HepG2 (cell line): Measurements from ENCODE around the gene NTN5. TPM values are rescaled to one million over a fixed set of nuclear protein-coding genes. Genes with fewer than 3 reads are reported as not detected.

ENCODE experiments used
- ATAD3A ChIP-seq: sonication (generic); formaldehyde crosslinking; IDR thresholded peaks from 2 replicates; pipeline ENCODE4 v1.4.0; 2020; ENCODE audit warnings: missing genetic modification reagents
- CEBPG ChIP-seq: IDR thresholded peaks from 2 replicates; pipeline ENCODE4 v1.6.1; 2016
- CHCHD3 ChIP-seq: sonication (generic); formaldehyde crosslinking; IDR thresholded peaks from 2 replicates; pipeline ENCODE4 v1.8.0; 2022; ENCODE audit warnings: mild to moderate bottlenecking, missing genetic modification reagents, moderate library complexity
- DR1 ChIP-seq: sonication (generic); formaldehyde crosslinking; IDR thresholded peaks from 2 replicates; pipeline ENCODE4 v1.8.0; 2021; ENCODE audit warnings: mild to moderate bottlenecking, missing genetic modification reagents, inconsistent platforms
- ELF3 ChIP-seq: IDR thresholded peaks from 2 replicates; pipeline ENCODE4 v1.6.1; 2016; ENCODE audit warnings: missing genetic modification reagents, missing compliant biosample characterization
- FOXA1 ChIP-seq, 2 experiments: fragments of 450-650 bp in 1 of 2; sonication (generic) in 1 of 2; formaldehyde crosslinking in 1 of 2; IDR thresholded peaks; 2 replicates each; pipeline versions ENCODE4 v1.4.0 to v1.6.1; 2016 to 2020; ENCODE audit warnings: missing genetic modification reagents in 1 of 2
- HDAC6 ChIP-seq: fragments of 200-600 bp; sonication (generic); IDR thresholded peaks from 2 replicates; pipeline ENCODE4 v1.7.0; 2017; ENCODE audit warnings: mild to moderate bottlenecking, antibody characterized with exemption, low read length, low read depth
- HMG20A ChIP-seq: IDR thresholded peaks from 2 replicates; pipeline ENCODE4 v1.6.1; 2016; ENCODE audit warnings: borderline replicate concordance
- HNRNPH1 ChIP-seq: fragments of 200-400 bp; formaldehyde crosslinking; optimal IDR thresholded peaks from 2 replicates; pipeline ENCODE3; 2017; ENCODE audit warnings: mild to moderate bottlenecking, low read depth, low read length
- HOXA7 ChIP-seq: sonication (generic); formaldehyde crosslinking; IDR thresholded peaks from 2 replicates; pipeline ENCODE4 v1.8.1; 2022; ENCODE audit warnings: mild to moderate bottlenecking, missing genetic modification reagents, moderate library complexity
- ISL2 ChIP-seq: sonication (generic); formaldehyde crosslinking; IDR thresholded peaks from 2 replicates; pipeline ENCODE4 v1.5.0; 2020; ENCODE audit warnings: missing genetic modification reagents
- KLF15 ChIP-seq: sonication (generic); formaldehyde crosslinking; IDR thresholded peaks from 2 replicates; pipeline ENCODE4 v1.8.1; 2023; ENCODE audit warnings: borderline replicate concordance, mild to moderate bottlenecking, inconsistent platforms, missing genetic modification reagents, mixed read lengths
- NAIF1 ChIP-seq: sonication (generic); formaldehyde crosslinking; IDR thresholded peaks from 2 replicates; pipeline ENCODE4 v1.5.0; 2020; ENCODE audit warnings: mild to moderate bottlenecking, missing genetic modification reagents, borderline replicate concordance
- NONO ChIP-seq, 2 experiments: fragments of 450-650 bp in 1 of 2; sonication (generic) in 1 of 2; formaldehyde crosslinking in 1 of 2; IDR thresholded peaks in 1 of 2; conservative IDR thresholded peaks in 1 of 2; 2 replicates each; pipeline versions ENCODE4 v1.6.1 to v1.8.0; 2017 to 2022; ENCODE audit warnings: mild to moderate bottlenecking in 1 of 2, missing genetic modification reagents in 1 of 2, moderate library complexity in 1 of 2
- RXRB ChIP-seq: IDR thresholded peaks from 2 replicates; pipeline ENCODE4 v1.6.1; 2016; ENCODE audit warnings: borderline replicate concordance, missing genetic modification reagents, missing compliant biosample characterization
- SATB2 ChIP-seq: sonication (generic); formaldehyde crosslinking; IDR thresholded peaks from 2 replicates; pipeline ENCODE4 v1.5.0; 2020; ENCODE audit warnings: missing genetic modification reagents
- SOX5 ChIP-seq: IDR thresholded peaks from 2 replicates; pipeline ENCODE4 v1.6.1; 2016; ENCODE audit warnings: borderline replicate concordance
- SOX6 ChIP-seq, 2 experiments: fragments of 450-650 bp in 1 of 2; sonication (generic) in 1 of 2; formaldehyde crosslinking in 1 of 2; IDR thresholded peaks; 2 replicates each; pipeline versions ENCODE4 v1.4.0 to v1.6.1; 2017 to 2020; ENCODE audit warnings: antibody characterized with exemption in 1 of 2, mild to moderate bottlenecking in 1 of 2, missing genetic modification reagents in 1 of 2
- TCF7 ChIP-seq: sonication (generic); IDR thresholded peaks from 2 replicates; pipeline ENCODE4 v1.6.1; 2016; ENCODE audit warnings: antibody characterized with exemption, low read depth
- TRIM24 ChIP-seq: sonication (generic); formaldehyde crosslinking; IDR thresholded peaks from 2 replicates; pipeline ENCODE4 v1.8.0; 2022; ENCODE audit warnings: mild to moderate bottlenecking, missing genetic modification reagents
- ZBTB42 ChIP-seq: sonication (generic); formaldehyde crosslinking; IDR thresholded peaks from 2 replicates; pipeline ENCODE4 v1.5.0; 2020; ENCODE audit warnings: mild to moderate bottlenecking, missing genetic modification reagents
- ZNF12 ChIP-seq: sonication (generic); formaldehyde crosslinking; IDR thresholded peaks from 2 replicates; pipeline ENCODE4 v1.5.0; 2020; ENCODE audit warnings: missing genetic modification reagents
- ZNF30 ChIP-seq: sonication (generic); formaldehyde crosslinking; IDR thresholded peaks from 2 replicates; pipeline ENCODE4 v1.5.0; 2020; ENCODE audit warnings: mild to moderate bottlenecking, missing genetic modification reagents
- ZNF343 ChIP-seq: sonication (generic); formaldehyde crosslinking; IDR thresholded peaks from 2 replicates; pipeline ENCODE4 v1.4.0; 2020; ENCODE audit warnings: mild to moderate bottlenecking, missing genetic modification reagents
- ZNF44 ChIP-seq: sonication (generic); formaldehyde crosslinking; IDR thresholded peaks from 2 replicates; pipeline ENCODE4 v1.5.1; 2020; ENCODE audit warnings: mild to moderate bottlenecking, missing genetic modification reagents
- ZNF747 ChIP-seq: sonication (generic); formaldehyde crosslinking; IDR thresholded peaks from 2 replicates; pipeline ENCODE4 v1.8.1; 2023; ENCODE audit warnings: missing genetic modification reagents, mild to moderate bottlenecking, borderline replicate concordance
- ZNF782 ChIP-seq: sonication (generic); formaldehyde crosslinking; IDR thresholded peaks from 2 replicates; pipeline ENCODE4 v1.4.0; 2020; ENCODE audit warnings: missing genetic modification reagents, mild to moderate bottlenecking, borderline replicate concordance
- ZSCAN31 ChIP-seq: sonication (generic); formaldehyde crosslinking; IDR thresholded peaks from 2 replicates; pipeline ENCODE4 v1.5.0; 2020; ENCODE audit warnings: low read depth, mild to moderate bottlenecking, missing genetic modification reagents
- polyA plus RNA-seq, 8 experiments: library from polyadenylated mRNA; depleted of rRNA in 3 of 8; stranded (reverse) in 7 of 8; unstranded in 1 of 8; fragments of >200 nt; fragmentation: Illumina TruSeq in 4 of 8; extraction: Trizol in 4 of 8; gene quantifications; 2 replicates each; pipeline versions ENCODE4 v1.2.1 to v1.2.3, GENCODE V29; 2011 to 2016; ENCODE audit warnings: low read depth in 4 of 8, missing spikeins in 1 of 8, mixed read lengths in 1 of 8; ENCODE audit not compliant: insufficient read depth in 1 of 8
- total RNA-seq, 5 experiments: library from RNA; depleted of rRNA; stranded (reverse); fragments of >200 nt; fragmentation: Illumina TruSeq; extraction: Trizol; gene quantifications; 2 replicates each; pipeline ENCODE4 v1.2.3, GENCODE V29; 2016; ENCODE audit warnings: low read depth in 1 of 5
- TF ChIP-seq, protein P1 (sequence below): sonication (generic); formaldehyde crosslinking; IDR thresholded peaks from 2 replicates; pipeline ENCODE4 v1.4.0; 2020; ENCODE audit warnings: missing genetic modification reagents
- TF ChIP-seq, protein P2 (sequence below): sonication (generic); formaldehyde crosslinking; IDR thresholded peaks from 2 replicates; pipeline ENCODE4 v1.5.0; 2020; ENCODE audit warnings: missing genetic modification reagents
- TF ChIP-seq, protein P3 (sequence below): IDR thresholded peaks from 2 replicates; pipeline ENCODE4 v1.6.1; 2016; ENCODE audit warnings: low read depth, control low read depth

The NTN5 gene
- total and polyA plus RNA-seq, 2 of the 13 experiments (the other 11 are each of a cell fraction or from before 2014, with no cell fraction given) = 0.05 TPM; not detected in 1

DNA sequence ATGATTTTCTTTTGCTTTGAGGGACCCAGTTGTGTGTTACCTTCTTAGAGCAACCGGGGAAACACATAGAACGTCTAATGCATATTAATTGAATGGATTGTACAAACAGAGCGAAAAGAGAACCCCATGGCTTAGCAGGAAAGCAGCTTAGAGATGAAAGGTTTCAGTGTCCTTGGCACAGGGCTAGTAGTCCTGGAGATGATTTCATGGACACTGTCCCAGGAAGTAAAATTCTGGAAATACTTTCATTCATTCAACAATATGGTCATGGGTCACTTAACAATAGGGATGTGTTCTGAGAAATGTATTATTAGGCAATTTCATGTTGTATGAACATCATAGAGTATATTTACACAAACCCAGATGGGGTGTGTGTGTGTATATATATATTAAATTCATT lies 13.3 kb upstream of the NTN5 start (continued):
- TF ChIP-seq ISL2 (CRISPR knock-in tag) = 0 out of 2 replicates have a peak, but pooled peaks have one; percentile 47
- no peak for TF ChIP-seq ZNF12 (CRISPR knock-in tag)
- TF ChIP-seq FOXA1 (IDR thresholded peaks at IDR 0.05) = no peak
- no peak for TF ChIP-seq FOXA1 (CRISPR knock-in tag; IDR thresholded peaks at IDR 0.05)
- no peak for TF ChIP-seq HNRNPH1
- peak; percentile 68 for TF ChIP-seq ELF3 (CRISPR knock-in tag)
- TF ChIP-seq TRIM24 = no peak
- no peak for TF ChIP-seq NAIF1 (CRISPR knock-in tag)
- TF ChIP-seq KLF15 (CRISPR knock-in tag) = no peak
- no peak for TF ChIP-seq ZNF30 (CRISPR knock-in tag)
- peak; percentile 79 for TF ChIP-seq SOX5 (CRISPR knock-in tag)
- TF ChIP-seq ZBTB42 = no peak
- no peak for TF ChIP-seq SOX6 (IDR thresholded peaks at IDR 0.05)
- TF ChIP-seq SOX6 (CRISPR knock-in tag; IDR thresholded peaks at IDR 0.05) = no peak
- TF ChIP-seq RXRB (CRISPR knock-in tag) = no peak; the same call in 1 of the 2 replicates
- no peak for TF ChIP-seq ZNF747
- TF ChIP-seq CHCHD3 (CRISPR knock-in tag) = no peak
- TF ChIP-seq, protein P1, sequence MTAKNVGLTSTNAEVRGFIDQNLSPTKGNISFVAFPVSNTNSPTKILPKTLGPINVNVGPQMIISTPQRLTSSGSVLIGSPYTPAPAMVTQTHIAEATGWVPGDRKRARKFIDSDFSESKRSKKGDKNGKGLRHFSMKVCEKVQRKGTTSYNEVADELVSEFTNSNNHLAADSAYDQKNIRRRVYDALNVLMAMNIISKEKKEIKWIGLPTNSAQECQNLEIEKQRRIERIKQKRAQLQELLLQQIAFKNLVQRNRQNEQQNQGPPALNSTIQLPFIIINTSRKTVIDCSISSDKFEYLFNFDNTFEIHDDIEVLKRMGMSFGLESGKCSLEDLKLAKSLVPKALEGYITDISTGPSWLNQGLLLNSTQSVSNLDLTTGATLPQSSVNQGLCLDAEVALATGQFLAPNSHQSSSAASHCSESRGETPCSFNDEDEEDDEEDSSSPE (CRISPR knock-in tag) = no peak
- no peak for TF ChIP-seq ZNF343
- no peak for TF ChIP-seq HDAC6
- TF ChIP-seq HMG20A = no peak; the same call in 1 of the 2 replicates
- TF ChIP-seq, protein P2, sequence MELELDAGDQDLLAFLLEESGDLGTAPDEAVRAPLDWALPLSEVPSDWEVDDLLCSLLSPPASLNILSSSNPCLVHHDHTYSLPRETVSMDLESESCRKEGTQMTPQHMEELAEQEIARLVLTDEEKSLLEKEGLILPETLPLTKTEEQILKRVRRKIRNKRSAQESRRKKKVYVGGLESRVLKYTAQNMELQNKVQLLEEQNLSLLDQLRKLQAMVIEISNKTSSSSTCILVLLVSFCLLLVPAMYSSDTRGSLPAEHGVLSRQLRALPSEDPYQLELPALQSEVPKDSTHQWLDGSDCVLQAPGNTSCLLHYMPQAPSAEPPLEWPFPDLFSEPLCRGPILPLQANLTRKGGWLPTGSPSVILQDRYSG (CRISPR knock-in tag) = no peak
- peak; percentile 31; the same call in 1 of the 2 replicates for TF ChIP-seq CEBPG
- TF ChIP-seq TCF7 = peak; percentile 47; the same call in 1 of the 2 replicates
- no peak for TF ChIP-seq ZSCAN31 (CRISPR knock-in tag)
- no peak for TF ChIP-seq SATB2 (CRISPR knock-in tag)
- TF ChIP-seq DR1 (CRISPR knock-in tag) = no peak
- TF ChIP-seq, protein P3, sequence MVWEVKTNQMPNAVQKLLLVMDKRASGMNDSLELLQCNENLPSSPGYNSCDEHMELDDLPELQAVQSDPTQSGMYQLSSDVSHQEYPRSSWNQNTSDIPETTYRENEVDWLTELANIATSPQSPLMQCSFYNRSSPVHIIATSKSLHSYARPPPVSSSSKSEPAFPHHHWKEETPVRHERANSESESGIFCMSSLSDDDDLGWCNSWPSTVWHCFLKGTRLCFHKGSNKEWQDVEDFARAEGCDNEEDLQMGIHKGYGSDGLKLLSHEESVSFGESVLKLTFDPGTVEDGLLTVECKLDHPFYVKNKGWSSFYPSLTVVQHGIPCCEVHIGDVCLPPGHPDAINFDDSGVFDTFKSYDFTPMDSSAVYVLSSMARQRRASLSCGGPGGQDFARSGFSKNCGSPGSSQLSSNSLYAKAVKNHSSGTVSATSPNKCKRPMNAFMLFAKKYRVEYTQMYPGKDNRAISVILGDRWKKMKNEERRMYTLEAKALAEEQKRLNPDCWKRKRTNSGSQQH (CRISPR knock-in tag) = no peak
- TF ChIP-seq ATAD3A (CRISPR knock-in tag) = no peak
- no peak for TF ChIP-seq ZNF44 (CRISPR knock-in tag)
- no peak for TF ChIP-seq HOXA7 (CRISPR knock-in tag)
- no peak for TF ChIP-seq ZNF782
- TF ChIP-seq NONO (IDR thresholded peaks at IDR 0.05) = no peak
- no peak for TF ChIP-seq NONO (CRISPR knock-in tag; conservative IDR thresholded peaks at IDR 0.05)
